ENCODE results near the gene HTT. TPM values are rescaled to one million over a fixed set of nuclear protein-coding genes. Genes with fewer than 3 reads are reported as not detected.
"Not testable (repeated sequence)": the region's sequence is repeated elsewhere in the genome, so short reads cannot be mapped to it uniquely, and the experiment has no call there.

The HTT gene
- total RNA-seq, 1 donor from 2014 or later = 56.2 TPM

DNA sequence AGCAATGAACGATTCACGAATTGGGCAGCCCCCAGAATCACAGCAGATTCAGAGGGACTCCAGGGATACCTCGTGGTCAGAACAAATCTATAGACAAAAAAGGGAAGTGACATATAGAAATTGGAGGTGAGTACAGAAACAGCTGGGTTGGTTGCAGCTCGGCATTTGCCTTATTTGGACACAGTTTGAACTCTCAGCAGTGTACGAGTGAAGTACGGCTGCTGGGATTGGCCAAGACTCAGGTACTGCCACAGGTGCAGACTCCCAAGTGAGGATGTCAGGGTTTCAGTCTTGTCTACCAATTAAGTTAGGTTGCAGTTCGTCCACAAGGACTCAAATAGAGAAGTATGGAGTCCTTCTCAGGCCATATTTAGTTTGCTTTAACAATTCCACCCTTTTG, 28.3 kb upstream of the HTT start:
- no peak for DNase-seq

DNA sequence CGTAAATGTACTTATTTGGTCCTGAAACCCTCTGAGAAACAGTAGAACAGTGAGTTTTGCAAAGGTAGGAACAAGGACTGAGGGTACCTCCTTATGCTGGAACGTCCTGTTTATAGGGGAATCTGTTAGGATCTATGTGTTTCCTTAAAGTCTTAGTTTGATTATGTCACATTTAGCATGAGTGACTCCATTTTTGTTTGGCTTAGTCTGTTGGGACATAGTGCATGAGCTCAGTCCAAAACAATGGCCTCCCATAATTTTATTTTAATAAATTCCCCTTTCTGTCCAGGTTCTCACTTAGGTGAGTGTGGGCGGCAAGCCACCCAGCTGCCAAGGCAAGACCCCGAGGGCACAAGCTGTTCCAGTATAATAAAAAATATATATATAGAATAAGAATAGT, 27.9 kb upstream of the HTT start:
- DNase-seq = no peak

DNA sequence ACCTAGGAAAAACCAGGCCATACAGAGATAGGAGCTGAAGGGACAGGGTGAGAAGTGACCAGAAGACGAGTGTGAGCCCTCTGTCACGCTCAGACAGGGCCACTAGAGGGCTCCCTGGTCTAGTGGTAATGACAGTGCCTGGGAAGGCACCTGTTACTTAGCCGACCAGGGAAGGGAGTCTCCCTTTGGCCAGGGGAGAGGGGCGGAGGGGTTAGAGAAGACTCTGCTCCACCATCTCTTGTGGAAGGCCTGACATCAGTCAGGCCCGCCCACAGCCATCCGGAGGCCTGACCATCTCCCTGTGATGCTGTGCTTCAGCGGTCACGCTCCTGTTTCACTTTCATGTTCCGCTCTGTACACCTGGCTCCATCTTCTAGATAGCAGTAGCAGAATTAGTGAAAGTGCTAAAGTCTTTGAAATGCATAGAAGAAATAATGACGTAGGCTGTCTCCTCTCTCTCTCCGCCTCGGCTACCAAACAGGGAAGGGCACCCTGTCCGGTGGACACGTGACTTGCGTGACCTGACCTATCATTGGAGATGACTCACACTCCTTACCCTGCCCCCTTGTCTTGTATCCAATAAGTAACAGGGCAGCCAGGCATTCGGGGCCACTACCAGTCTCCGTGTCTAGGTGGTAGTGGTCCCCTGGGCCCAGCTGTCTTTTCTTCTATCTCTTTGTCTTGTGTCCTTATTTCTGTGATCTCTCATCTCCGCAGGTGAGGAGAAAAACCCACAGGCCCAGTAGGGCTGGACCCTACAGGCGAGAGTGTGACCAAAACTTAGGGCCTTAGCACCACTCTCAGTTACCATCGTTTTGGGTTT, 26.8 kb upstream of the HTT start:
- no peak for DNase-seq

DNA sequence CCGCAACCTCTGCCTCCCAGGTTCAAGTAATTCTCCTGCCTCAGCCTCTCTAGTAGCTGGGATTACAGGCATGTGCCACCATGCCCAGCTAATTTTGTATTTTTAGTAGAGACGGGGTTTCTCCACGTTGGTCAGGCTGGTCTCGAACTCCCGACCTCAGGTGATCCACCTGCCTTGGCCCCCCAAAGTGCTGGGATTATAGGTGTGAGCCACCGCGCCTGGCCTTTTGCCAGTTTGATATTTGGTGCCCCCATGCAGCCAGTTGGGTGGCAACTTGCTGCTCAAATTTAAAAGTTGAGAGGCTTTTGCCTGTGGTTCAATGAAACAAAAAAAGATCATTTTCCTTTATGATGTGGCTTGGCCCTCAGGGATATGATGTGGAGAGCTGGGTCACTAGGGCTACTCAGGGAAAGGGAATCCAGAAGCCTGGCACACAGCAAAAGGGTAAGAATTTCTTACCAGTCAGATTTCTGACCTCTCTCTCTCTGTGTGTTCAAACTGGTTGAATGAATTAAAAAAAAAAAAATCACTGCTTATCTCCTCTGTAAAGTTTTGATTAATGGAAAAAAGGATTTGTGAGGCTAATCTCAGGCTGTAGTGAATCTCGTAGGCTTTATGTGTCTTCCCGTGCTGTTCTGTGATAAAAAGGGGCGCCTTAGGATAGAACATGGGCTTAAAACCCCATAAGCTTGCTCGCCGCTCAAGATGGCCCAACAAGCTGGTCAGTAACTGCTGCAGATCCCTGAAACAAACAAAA, 23.2 kb upstream of the HTT start:
- not testable (repeated sequence) for DNase-seq

DNA sequence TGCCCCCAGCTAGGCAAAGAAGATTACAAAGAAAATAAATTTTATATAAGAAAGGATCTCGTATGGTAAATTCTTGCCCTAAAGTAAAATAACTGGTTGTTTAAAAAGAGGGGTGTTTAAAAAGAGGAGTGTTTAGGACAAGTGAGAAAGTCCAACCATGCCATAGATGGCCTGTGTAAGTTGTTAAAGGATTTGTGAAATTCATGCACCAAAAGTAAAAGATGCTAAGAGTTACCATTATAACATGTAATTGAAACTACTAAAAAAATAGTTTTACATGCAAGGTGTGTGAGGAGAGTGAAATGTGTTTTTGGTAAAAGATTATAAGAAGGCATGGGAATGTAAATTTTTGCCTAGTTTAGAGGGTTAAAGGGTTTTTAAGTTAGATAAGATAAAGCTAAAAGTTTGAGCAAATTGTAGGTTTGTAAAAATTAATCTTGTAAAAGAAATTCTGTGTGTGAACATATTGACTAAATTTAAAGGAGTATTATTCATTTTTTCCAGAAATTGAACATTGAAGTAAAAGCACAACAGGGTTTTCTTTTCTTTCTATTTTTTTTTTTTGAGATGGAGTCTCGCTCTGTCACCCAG, 20.2 kb upstream of the HTT start:
- DNase-seq = no peak

DNA sequence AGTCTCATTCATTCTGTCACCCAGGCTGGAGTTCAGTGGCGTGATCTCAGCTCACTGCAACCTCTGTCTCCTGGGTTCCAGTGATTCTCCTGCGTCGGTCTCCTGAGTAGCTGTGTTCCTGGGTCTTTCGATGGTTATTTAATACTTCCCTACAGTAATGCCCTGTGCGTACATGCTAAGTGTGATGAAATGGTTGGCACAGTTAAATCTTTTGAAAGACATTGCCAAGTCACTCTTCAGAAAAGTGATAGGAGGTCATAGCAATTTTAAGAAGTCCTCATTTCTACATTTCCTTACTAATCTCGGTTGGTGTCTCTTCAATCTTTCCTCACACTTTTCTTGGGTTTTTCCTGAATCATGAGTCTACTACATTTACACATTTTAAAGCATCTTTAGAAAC, 14.5 kb upstream of the HTT start:
- no peak for DNase-seq

DNA sequence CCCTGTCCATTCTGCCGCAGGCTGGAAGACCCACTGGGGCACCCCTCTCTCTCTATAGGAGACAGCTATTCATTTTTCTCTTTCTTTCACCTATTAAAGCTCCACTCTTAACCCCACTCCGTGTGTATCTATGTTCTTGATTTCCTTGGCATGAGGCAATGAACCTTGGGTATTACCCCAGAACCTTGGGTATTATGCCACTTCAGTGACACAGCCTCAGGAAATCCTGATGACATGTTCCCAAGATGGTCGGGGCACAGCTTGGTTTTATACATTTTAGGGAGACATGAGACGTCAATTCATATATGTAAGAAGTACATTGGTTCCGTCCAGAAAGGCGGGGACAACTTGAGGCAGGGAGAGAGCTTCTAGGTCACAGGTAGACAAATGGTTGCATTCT, 13.5 kb upstream of the HTT start:
- DNase-seq = no peak

DNA sequence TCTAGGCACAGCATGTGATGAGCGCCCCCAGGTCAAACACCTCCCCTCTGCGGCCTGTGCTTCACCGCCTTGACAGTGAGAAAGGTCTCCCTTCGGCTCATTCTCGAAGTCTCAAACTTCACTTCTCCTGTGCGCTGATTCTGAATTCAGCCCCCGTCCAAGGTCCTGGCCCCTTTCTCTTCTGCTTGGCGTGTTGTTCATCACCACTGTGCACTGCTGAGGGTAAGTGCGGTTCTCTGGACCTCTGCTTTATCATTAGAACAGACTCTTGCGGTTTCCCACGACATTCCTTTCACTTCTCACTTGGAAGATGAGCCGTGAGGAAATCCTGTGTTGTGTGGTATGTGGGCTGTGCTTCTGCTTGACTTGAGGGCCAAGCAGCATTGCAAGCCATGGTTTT, 12.0 kb upstream of the HTT start:
- DNase-seq = no peak

DNA sequence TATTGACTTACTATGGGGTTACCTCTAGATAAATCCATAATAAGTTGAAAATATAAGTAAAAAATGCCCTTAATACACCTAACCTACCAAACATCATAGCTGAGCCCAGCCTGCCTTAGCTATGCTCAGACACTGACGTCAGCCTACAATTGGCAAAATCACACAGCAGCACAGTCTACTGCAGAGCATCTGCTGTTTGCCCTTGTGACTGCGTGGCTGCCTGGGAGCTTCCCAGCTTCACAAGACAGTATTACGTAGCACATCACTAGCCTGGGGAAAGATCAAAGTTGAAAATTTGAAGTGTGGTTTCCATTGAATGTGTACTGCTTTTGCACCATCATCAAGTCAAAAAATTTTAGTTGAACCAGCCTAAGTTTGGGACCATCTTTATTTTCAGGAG, 8.9 kb upstream of the HTT start:
- DNase-seq = no peak

DNA sequence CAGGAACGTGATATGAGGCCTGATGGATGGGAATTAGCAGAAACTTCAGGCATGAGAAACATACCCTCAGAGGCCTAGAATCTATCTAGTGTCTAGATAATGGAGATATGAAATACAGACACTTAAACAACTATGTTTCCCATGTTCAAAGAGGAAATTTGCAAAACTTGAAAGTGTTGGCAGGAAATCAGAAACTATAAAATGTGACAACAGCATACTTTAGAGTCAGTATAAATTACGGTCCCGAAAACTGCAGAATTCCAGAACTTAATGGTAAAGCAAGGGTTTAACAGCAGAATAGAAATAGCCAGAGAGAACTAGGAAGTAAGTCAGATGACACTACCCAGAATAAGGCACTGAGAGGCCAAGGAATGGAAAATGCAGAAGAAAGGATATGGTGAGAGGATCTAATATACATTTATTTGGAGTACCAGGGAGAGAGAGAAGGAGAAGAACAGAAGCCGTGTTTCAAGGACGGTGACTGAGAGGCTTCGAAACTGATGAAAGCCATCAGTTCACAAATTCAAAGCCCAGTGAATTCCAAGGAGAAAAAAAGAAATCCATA, 7.6 kb upstream of the HTT start:
- DNase-seq = no peak

DNA sequence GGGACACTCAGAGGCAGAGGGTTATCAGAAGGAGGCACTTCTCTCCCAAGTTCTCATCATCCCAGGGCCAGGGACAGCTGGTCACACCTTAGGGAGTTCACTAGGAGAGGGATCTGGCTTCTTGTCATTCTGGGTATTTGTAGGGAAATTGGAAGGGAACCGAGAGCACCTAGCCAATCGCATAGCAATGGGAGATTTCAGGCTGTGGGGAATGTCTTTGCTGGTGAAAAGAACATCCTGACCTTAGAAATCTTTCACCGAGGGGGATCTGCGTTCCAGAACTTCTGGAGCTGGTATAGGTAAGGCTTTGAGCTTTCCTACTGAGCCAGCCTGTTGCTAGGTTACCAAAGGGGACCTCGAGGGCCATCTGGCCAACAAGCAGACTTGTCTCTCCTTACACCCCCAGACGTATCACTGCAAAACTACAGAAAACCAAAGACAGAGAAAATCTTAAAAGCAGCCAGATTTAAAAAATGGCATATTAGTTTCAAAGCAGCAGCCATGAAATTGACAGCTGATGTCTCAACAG, 6.9 kb upstream of the HTT start:
- DNase-seq = no peak

DNA sequence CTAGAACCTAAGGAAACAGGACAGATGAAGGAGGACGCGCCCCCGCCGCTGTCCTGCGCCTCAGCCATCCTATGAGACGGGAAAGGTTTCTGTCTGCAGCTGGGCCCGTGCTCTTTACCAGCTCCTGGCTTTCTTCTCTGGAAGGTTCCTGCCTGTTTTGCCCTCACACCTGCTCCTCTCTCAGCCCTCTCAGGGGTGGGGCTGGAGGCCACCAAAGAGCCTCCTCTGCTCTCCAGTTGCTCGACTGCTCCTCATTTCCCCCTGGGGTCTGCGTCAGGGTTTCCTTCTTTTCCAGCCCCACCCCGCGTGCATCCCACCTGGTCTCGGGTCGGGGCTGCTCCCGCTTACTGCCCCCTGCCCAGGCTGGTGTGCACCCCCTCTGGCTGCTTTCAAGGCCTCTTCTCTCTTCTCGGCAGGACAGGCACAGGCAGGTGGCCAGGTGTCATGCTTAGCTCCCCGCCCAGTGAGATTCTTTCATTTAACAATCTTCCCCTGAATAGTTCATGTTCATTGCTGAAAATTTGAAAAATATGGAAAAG, 4.8 kb upstream of the HTT start:
- DNase-seq = no peak

DNA sequence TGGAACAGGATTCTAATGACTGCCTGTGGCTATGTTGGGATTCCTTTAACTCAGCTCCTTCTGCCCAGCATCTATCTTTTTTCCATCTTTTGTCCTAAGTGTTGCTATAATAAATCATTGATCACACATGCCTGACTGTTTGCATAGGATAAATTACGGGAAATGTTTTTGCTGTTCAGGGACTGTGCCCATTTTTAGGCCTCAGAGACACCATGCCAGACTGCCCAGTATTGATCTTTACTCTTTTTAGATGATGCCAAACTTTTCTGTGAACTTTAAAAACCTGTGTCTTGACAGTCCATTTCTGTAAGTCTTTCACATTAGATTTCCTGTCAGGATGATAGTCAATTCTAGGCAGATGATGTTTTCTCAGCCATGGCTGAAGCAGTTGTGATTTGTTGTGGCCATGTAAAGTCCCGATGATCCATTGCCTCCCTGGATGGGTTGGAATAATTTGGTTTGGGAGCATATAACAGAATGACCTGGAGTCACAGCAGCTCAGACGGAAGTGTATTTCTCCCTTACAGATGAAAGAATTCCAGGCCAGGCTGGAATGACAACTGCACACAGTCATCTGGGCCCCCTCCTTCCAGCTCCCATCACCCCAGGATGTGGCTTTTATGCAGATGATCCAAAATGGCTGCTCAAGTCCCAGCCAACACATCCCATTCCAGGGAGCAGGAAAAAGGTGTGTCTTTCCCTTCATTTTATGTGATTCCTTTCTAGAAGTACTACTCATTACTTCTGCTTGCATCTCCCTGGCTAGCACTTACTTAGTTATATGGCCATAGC, 3.6 kb upstream of the HTT start:
- DNase-seq = no peak

DNA sequence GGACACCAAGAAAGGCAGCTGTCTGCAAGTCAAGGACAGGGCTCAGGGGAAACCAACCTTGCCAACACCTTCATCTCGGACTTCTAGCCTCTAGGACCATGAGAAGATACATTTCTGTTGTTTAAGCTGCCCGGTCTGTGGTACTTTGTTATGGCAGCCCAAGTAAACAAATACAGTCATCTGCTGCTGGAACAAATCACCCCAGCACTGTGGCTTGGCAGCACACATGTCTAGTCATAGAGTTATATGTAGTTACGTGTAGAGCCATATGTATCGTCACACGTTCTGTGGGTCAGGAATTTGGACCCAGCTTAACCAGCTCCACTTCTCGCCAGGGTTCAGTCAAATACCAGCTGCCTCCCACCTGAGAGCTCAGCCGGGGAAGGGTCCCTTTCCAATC, 2.7 kb upstream of the HTT start:
- no peak for DNase-seq

DNA sequence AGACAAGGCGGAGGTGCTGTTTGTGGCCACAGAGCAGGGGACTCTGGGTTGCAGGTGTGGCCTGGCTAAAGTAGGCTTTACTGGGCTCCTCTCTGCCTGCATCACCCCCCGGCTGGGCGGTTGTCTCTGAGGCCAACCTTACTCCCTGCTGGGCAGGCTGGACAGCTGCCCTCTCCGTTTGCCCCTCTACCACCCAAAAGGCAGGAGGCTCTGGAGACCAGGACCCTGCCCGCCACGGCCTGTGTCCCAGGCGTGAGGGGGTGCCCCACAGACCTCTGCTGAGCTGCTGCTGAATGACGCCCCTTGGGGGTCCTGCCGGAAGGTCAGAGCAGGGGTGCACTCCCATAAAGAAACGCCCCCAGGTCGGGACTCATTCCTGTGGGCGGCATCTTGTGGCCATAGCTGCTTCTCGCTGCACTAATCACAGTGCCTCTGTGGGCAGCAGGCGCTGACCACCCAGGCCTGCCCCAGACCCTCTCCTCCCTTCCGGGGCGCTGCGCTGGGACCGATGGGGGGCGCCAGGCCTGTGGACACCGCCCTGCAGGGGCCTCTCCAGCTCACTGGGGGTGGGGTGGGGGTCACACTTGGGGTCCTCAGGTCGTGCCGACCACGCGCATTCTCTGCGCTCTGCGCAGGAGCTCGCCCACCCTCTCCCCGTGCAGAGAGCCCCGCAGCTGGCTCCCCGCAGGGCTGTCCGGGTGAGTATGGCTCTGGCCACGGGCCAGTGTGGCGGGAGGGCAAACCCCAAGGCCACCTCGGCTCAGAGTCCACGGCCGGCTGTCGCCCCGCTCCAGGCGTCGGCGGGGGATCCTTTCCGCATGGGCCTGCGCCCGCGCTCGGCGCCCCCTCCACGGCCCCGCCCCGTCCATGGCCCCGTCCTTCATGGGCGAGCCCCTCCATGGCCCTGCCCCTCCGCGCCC, 1.1 kb upstream of the HTT start:
- DNase-seq = peak; percentile 78

DNA sequence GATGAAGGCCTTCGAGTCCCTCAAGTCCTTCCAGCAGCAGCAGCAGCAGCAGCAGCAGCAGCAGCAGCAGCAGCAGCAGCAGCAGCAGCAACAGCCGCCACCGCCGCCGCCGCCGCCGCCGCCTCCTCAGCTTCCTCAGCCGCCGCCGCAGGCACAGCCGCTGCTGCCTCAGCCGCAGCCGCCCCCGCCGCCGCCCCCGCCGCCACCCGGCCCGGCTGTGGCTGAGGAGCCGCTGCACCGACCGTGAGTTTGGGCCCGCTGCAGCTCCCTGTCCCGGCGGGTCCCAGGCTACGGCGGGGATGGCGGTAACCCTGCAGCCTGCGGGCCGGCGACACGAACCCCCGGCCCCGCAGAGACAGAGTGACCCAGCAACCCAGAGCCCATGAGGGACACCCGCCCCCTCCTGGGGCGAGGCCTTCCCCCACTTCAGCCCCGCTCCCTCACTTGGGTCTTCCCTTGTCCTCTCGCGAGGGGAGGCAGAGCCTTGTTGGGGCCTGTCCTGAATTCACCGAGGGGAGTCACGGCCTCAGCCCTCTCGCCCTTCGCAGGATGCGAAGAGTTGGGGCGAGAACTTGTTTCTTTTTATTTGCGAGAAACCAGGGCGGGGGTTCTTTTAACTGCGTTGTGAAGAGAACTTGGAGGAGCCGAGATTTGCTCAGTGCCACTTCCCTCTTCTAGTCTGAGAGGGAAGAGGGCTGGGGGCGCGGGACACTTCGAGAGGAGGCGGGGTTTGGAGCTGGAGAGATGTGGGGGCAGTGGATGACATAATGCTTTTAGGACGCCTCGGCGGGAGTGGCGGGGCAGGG, 568 bp downstream of the HTT start:
- peak; percentile 33 for DNase-seq

DNA sequence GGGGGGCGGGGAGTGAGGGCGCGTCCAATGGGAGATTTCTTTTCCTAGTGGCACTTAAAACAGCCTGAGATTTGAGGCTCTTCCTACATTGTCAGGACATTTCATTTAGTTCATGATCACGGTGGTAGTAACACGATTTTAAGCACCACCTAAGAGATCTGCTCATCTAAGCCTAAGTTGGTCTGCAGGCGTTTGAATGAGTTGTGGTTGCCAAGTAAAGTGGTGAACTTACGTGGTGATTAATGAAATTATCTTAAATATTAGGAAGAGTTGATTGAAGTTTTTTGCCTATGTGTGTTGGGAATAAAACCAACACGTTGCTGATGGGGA, 1.1 kb downstream of the HTT start:
- no peak for DNase-seq

DNA sequence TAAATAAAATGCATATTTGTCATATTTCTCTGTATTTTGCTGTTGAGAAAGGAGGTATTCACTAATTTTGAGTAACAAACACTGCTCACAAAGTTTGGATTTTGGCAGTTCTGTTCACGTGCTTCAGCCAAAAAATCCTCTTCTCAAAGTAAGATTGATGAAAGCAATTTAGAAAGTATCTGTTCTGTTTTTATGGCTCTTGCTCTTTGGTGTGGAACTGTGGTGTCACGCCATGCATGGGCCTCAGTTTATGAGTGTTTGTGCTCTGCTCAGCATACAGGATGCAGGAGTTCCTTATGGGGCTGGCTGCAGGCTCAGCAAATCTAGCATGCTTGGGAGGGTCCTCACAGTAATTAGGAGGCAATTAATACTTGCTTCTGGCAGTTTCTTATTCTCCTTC, 3.3 kb downstream of the HTT start:
- DNase-seq = no peak

DNA sequence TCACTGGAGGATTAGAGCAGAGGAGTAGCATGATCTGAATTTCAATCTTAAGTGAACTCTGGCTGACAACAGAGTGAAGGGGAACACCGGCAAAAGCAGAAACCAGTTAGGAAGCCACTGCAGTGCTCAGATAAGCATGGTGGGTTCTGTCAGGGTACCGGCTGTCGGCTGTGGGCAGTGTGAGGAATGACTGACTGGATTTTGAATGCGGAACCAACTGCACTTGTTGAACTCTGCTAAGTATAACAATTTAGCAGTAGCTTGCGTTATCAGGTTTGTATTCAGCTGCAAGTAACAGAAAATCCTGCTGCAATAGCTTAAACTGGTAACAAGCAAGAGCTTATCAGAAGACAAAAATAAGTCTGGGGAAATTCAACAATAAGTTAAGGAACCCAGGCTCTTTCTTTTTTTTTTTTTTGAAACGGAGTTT, 5.2 kb downstream of the HTT start:
- DNase-seq = no peak

Measured in skin of body (tissue), 2 donors.